Measurements from ENCODE around the gene MEGF6. TPM values are rescaled to one million over a fixed set of nuclear protein-coding genes. Genes with fewer than 3 reads are reported as not detected.

The MEGF6 gene
- total and polyA plus RNA-seq, 12 donors, result 1.8 to 14.1 (median 7.0) TPM

- ATAC-seq (no peak), DNase-seq (no peak)
- no peaks in the 10 kb centered on the region for H3K9me3 ChIP-seq
- 93 to 95% methylated on average over 20 of the region's 20 CpGs for WGBS, 2 donors
- H3K4me3 ChIP-seq, result no peak overlapping the region
- no peak overlapping the region for H3K27ac ChIP-seq
- TF ChIP-seq CTCF (IDR thresholded peaks at IDR 0.05), result no peak
- H3K36me3 ChIP-seq, result peaks cover 0 to 55% (median 14%) of the 10 kb centered on the region in 9 donors
- intact Hi-C loops (cut with DNase I), result no loop called here
- peaks cover 13 to 16% (median 14%) of the 10 kb centered on the region in 7 donors for H3K27me3 ChIP-seq
- peaks cover 12 to 31% (median 26%) of the 10 kb centered on the region in 9 donors for H3K4me1 ChIP-seq
Measured at GRCh38 chr1:3646596-3646995, 35.3 kb upstream of the MEGF6 start.

- H3K27me3 ChIP-seq, result peaks cover 5 to 8% (median 6%) of the 10 kb centered on the region in 7 donors
- intact Hi-C loops (cut with DNase I), result no loop called here
- TF ChIP-seq CTCF (IDR thresholded peaks at IDR 0.05), result no peak
- peaks cover 10 to 23% (median 18%) of the 10 kb centered on the region in 9 donors for H3K4me1 ChIP-seq
- ATAC-seq (no peak), DNase-seq (no peak)
- H3K27ac ChIP-seq, result no peak overlapping the region
- no peaks in the 10 kb centered on the region for H3K9me3 ChIP-seq
- no peak overlapping the region for H3K4me3 ChIP-seq
- H3K36me3 ChIP-seq, result peaks cover 0 to 60% (median 14%) of the 10 kb centered on the region in 9 donors
- 94 to 95% methylated on average over 27 of the region's 27 CpGs for WGBS, 2 donors
Measured at GRCh38 chr1:3645666-3646355, 34.5 kb upstream of the MEGF6 start.

- ATAC-seq (no peak), DNase-seq (no peak)
- Histone ChIP-seq H3K4me1 (peaks cover 5 to 17% (median 12%) of the 10 kb centered on the region in 9 donors), H3K27ac (no peak overlapping the region), H3K9me3 (no peaks in the 10 kb centered on the region), H3K4me3 (no peak overlapping the region), H3K36me3 (peaks cover 0 to 65% (median 14%) of the 10 kb centered on the region in 9 donors), H3K27me3 (peaks cover 0 to 2% (median under 1%) of the 10 kb centered on the region in 7 donors)
- no peak for TF ChIP-seq CTCF (IDR thresholded peaks at IDR 0.05)
- WGBS, 2 donors, result 94 to 95% methylated on average over 37 to 43 of the region's 43 CpGs
- intact Hi-C loops (cut with DNase I), result no loop called here
Measured at GRCh38 chr1:3645247-3645646, 33.9 kb upstream of the MEGF6 start.

- intact Hi-C loops (cut with DNase I), result no loop called here
- H3K36me3 ChIP-seq, result peaks cover 0 to 74% (median 14%) of the 10 kb centered on the region in 9 donors
- TF ChIP-seq CTCF (IDR thresholded peaks at IDR 0.05), result no peak
- H3K4me3 ChIP-seq, result no peak overlapping the region
- H3K27me3 ChIP-seq, result no peaks in the 10 kb centered on the region
- WGBS, 2 donors, result 93 to 95% methylated on average over 15 to 19 of the region's 25 CpGs
- peaks cover 2 to 12% (median 7%) of the 10 kb centered on the region in 9 donors for H3K4me1 ChIP-seq
- no peak overlapping the region for H3K27ac ChIP-seq
- ATAC-seq (no peak), DNase-seq (no peak)
- no peaks in the 10 kb centered on the region for H3K9me3 ChIP-seq
Measured at GRCh38 chr1:3644273-3644672, 33.0 kb upstream of the MEGF6 start.
